GM18508 (cell line): ENCODE results near the gene OXT.
"Not testable (repeated sequence)": the region's sequence is repeated elsewhere in the genome, so short reads cannot be mapped to it uniquely, and the experiment has no call there.

Source experiments
- ATAC-seq: cut with Tn5 transposase; IDR thresholded peaks from one replicate; pipeline ENCODE4 v1.9.1; 2021; ENCODE audit warnings: moderate number of reproducible peaks; ENCODE audit not compliant: insufficient read depth, unreplicated experiment

The OXT gene

DNA sequence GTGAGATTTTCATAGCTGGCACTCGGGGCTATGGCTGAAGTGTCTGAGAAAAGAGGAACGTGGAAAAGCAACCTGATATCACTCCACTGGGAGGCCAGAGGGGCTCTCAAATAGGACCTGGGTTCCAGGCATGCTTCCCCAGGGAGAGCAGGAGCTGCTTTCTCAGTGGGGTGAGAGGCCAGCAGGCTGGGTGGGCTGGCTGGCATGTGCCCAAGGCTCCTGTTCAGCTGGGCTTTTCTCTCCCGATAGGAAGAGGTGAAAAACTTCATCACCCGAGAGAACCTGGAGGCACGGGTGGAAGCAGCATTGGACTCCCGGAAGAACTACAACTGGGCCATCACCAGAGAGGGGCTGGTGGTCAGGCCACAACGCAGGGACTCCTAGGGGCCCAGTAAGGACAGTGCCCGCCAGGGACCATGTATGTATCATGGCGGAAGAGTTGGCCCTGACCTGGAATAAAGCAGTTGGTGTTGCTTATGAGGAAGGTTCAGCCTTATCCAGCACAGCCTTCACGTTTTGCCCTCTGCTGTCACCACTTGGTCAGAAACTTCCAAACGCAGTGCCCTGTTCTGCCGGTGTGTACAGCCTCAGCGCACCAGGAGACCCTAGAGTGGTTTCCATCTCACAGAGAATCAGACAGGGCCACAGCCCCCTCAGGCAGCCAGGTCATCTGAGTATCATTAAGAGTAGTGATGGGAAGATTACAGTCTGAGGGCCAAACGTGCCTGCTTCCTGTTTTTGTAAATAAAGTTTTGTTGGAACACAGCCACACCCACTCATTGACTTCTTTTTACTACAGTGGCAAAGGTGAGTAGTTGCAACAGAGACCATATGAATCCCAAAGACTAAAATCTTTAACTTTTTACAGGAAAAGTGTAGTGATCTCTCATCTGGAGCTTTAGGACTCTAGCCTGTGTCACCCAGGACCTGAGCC is 23.7 kb upstream of the OXT start:
- no peak for ATAC-seq

GRCh38 chr20:3051385-3052019 is 19.9 kb upstream of the OXT start:
- no peak for ATAC-seq

DNA sequence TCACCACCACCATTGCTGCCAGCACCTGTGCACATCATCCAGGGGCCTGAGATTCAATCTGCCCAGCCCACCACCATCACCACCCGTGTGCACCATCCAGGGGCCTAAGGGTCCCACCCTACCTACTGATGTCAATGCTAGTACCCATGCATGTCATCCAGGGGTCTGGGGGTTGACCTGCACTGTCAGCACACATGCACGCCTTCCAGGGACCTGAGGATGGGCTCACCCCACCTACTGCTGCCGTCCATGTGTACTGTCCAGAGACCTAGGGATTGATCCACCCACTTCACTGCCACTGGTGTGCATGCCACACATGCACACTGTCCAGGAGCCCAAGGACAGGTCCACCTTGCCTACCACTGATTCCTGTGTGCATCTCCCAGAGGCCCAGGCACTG is 11.9 kb upstream of the OXT start:
- ATAC-seq = no peak

GRCh38 chr20:3064119-3064518 is 7.3 kb upstream of the OXT start:
- ATAC-seq = not testable (repeated sequence)

GRCh38 chr20:3067139-3068014 is 4.0 kb upstream of the OXT start:
- ATAC-seq = no peak

- no peak for ATAC-seq
Observed at GRCh38 chr20:3068075-3068474, 3.3 kb upstream of the OXT start.

- ATAC-seq = no peak
Observed at GRCh38 chr20:3068986-3069900, 2.2 kb upstream of the OXT start.

DNA sequence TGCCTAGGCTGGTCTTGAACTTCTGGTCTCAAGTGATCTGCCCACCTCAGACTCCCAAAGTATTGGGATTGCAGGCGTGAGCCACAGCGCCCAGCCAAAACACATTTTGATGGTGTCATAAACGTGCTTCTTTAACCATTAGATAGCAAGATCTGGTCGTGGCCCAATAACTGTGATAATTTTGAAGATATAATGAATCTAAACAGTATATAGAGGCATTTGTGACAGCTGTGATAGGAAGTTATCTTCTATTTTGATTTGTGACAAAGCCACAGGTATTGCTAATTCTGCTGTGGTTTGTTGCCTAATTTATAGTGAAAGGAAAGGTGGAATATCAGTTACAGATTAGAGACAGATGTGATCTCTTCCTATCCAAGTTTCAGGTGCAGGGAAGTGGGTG is 695 bp upstream of the OXT start:
- no peak for ATAC-seq

GRCh38 chr20:3071266-3071609 is 182 bp upstream of the OXT start:
- ATAC-seq = no peak

DNA sequence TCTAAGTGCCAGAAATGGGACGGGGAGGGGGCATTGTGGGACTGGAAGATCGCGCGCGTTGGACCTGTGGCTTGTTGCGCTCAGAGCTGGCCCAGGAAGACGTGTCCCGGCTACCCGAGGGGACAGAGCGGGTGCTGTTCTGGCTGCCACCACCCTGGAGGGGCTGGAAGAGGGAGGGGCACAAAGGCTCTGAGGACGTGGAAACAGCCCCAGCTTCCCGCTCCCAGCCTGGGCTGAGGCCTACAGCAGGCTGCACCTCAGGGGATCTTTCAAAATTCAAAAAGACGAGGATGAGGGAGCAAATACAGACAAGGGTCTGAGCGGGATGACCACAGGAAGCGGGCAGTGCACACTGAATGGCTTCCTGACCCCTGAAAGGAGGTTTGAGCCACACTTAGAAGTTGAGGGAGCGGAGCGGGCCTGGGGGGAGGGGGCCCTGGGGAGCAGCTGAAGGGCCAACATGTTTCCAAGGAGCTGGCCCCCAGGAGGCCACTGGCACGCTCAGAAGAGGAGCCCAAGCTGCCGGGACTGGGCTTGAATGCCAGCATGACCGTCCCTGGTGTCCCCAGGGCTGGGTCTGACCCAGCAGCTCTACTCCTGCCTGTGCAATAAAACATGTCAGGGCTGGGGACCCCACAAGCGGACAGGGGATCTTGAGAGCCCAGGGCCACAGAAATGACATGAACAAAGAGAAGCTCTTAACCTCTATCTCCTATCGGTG is 1.3 kb downstream of the OXT start:
- ATAC-seq = no peak

GRCh38 chr20:3073251-3073643 is 1.8 kb downstream of the OXT start:
- ATAC-seq = not testable (repeated sequence)

- no peak for ATAC-seq
Observed at GRCh38 chr20:3074812-3075211, 3.4 kb downstream of the OXT start.

- not testable (repeated sequence) for ATAC-seq
Observed at GRCh38 chr20:3075315-3075714, 3.9 kb downstream of the OXT start.

DNA sequence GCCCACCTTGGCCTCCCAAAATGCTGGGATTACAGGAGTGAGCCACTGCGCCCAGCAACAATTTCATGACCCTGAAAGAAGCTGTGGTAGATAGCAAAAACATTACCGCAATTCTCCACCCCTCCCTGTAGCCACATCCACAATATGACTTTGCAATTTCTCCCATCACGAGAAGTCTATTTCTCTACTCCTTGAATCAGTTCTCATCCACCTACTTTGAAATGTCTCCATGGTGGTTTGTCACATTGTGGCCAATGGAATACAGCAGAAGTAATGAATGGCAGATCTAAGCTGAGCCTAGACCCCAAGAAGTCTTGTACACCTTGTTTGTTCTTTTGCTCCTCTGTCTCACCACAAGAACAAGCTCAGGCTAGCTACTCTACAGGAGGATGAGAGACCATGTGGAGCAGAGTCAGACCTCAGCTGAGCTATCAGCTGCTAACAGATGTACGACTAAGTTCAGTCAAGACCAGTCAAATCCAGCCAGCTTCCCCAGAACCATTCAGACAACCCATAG is 6.3 kb downstream of the OXT start:
- no peak for ATAC-seq

- no peak for ATAC-seq
Observed at GRCh38 chr20:3080939-3081388, 9.5 kb downstream of the OXT start.

GRCh38 chr20:3081641-3082040 is 10.2 kb downstream of the OXT start:
- no peak for ATAC-seq

- ATAC-seq = no peak
Observed at GRCh38 chr20:3082306-3082951, 11.0 kb downstream of the OXT start.
